Sigmoid colon (tissue), 7 donors: ENCODE measurements around the gene DGKI. TPM values are rescaled to one million over a fixed set of nuclear protein-coding genes. Genes with fewer than 3 reads are reported as not detected.
A peak's percentile ranks its signal among the peaks of the same experiment; 100 is the strongest.
"Not testable (repeated sequence)": the region's sequence is repeated elsewhere in the genome, so short reads cannot be mapped to it uniquely, and the experiment has no call there.

ENCODE experiments used
- DNase-seq: peaks from one replicate; pipeline ENCODE4 v3.0.0-alpha.2; 2019
- H3K27ac ChIP-seq, 4 donors: fragments of 200-600 bp; sonication (generic); one replicate each; pipeline ENCODE4 v1.5.1; 2016 to 2019; ENCODE audit warnings: mild to moderate bottlenecking in 1 of 4
- H3K27me3 ChIP-seq, 3 donors: fragments of 200-600 bp; sonication (generic); one replicate each; pipeline ENCODE4 v1.5.1; 2019; ENCODE audit warnings: mild to moderate bottlenecking in 1 of 3
- H3K36me3 ChIP-seq, 4 donors: fragments of 200-600 bp; sonication (generic); one replicate each; pipeline ENCODE4 v1.5.1; 2016 to 2019
- H3K4me1 ChIP-seq, 4 donors: fragments of 200-600 bp; sonication (generic); one replicate each; pipeline ENCODE4 v1.5.1; 2017 to 2019
- H3K4me3 ChIP-seq, 4 donors: fragments of 200-600 bp; sonication (generic); one replicate each; pipeline ENCODE4 v1.5.1; 2017 to 2019; ENCODE audit warnings: mild to moderate bottlenecking in 2 of 4, moderate library complexity in 1 of 4
- H3K9me3 ChIP-seq, 4 donors: fragments of 200-600 bp in 3 of 4; sonication (generic) in 3 of 4; one replicate each; pipeline versions ENCODE4 v1.5.1 to v1.6.1; 2013 to 2019
- CTCF ChIP-seq, 4 experiments: fragments of 450-650 bp in 3 of 4; fragments of 200-600 bp in 1 of 4; IDR thresholded peaks; one replicate each; pipeline ENCODE4 v1.5.1; 2016 to 2019; ENCODE audit warnings: antibody characterized with exemption in 4 of 4, mild to moderate bottlenecking in 3 of 4, moderate library complexity in 2 of 4
- EP300 ChIP-seq, 4 donors: sonication (generic); formaldehyde crosslinking; IDR thresholded peaks; one replicate each; pipeline ENCODE4 v1.6.1; 2017; ENCODE audit warnings: antibody characterized with exemption in 4 of 4
- POLR2A ChIP-seq, 2 donors: fragments of 450-650 bp; IDR thresholded peaks; one replicate each; pipeline ENCODE4 v1.6.1; 2016; ENCODE audit warnings: antibody characterized with exemption in 2 of 2, mild to moderate bottlenecking in 2 of 2, moderate library complexity in 2 of 2
- POLR2AphosphoS5 ChIP-seq, 4 donors: sonication (generic); formaldehyde crosslinking; IDR thresholded peaks; one replicate each; pipeline ENCODE4 v1.6.1; 2017; ENCODE audit warnings: antibody characterized with exemption in 4 of 4
- WGBS, 2 donors: extraction: QIAGEN DNeasy Blood & Tissue Kit; methylation state at CpG; one replicate each; pipeline ENCODE4 v1.1.7; 2013; 5-methylcytosine and 5-hydroxymethylcytosine counted together
- intact Hi-C: fragments of 100-400 bp; cut with DNase I; formaldehyde crosslinking; loops from one replicate; pipeline ENCODE4 v1.15.1; 2023
- polyA plus RNA-seq, 3 donors: library from polyadenylated mRNA; stranded (reverse); fragments of 200-250 nt; gene quantifications; one replicate each; pipeline ENCODE4 v1.2.3, GENCODE V29; 2013
- total RNA-seq, 4 donors: library from RNA; depleted of rRNA; stranded (reverse); fragments of >200 nt; gene quantifications; one replicate each; pipeline ENCODE4 v1.1.0, GENCODE V29; 2016
- donor health status: healthy with polysubstance abuse.
- donor health status: Bipolar disorder and iron deficiency.
- donor health status: healthy.

Gene DGKI
- total and polyA plus RNA-seq, 7 donors = 0.17 to 7.6 (median 1.0) TPM; not detected in 1

- Histone ChIP-seq H3K4me1 (peaks cover 0 to 20% (median 6%) of the 10 kb centered on the region in 4 donors), H3K9me3 (no peaks in the 10 kb centered on the region), H3K36me3 (no peaks in the 10 kb centered on the region), H3K27ac (no peak overlapping the region), H3K27me3 (no peaks in the 10 kb centered on the region), H3K4me3 (no peak overlapping the region)
- DNase-seq = no peak
- no peak for TF ChIP-seq POLR2A (IDR thresholded peaks at IDR 0.05)
- TF ChIP-seq EP300 (IDR thresholded peaks at IDR 0.05) = no peak
- TF ChIP-seq CTCF (IDR thresholded peaks at IDR 0.05) = no peak
- TF ChIP-seq POLR2AphosphoS5 (IDR thresholded peaks at IDR 0.05) = no peak
- intact Hi-C loops = loop anchor here (10.0 kb wide), 4 partner anchors 579 to 1649 kb away; no protein-coding TSS in a partner anchor
- WGBS, 2 donors = 58 to 69% methylated on average over 2 of the region's 2 CpGs
Measured at GRCh38 chr7:137453356-137453755, 393.4 kb downstream of the DGKI start.

- WGBS, 2 donors = 77 to 85% methylated on average over 4 of the region's 4 CpGs
- Histone ChIP-seq H3K36me3 (no peaks in the 10 kb centered on the region), H3K9me3 (no peaks in the 10 kb centered on the region), H3K27me3 (no peaks in the 10 kb centered on the region), H3K4me1 (peaks cover 0 to 7% (median 3%) of the 10 kb centered on the region in 4 donors), H3K4me3 (no peak overlapping the region), H3K27ac (no peak overlapping the region)
- intact Hi-C loops = no loop called here
- DNase-seq = no peak
- TF ChIP-seq POLR2AphosphoS5 (IDR thresholded peaks at IDR 0.05) = no peak
- no peak for TF ChIP-seq EP300 (IDR thresholded peaks at IDR 0.05)
- TF ChIP-seq CTCF (IDR thresholded peaks at IDR 0.05) = no peak
- TF ChIP-seq POLR2A (IDR thresholded peaks at IDR 0.05) = no peak
Measured at GRCh38 chr7:137449016-137449415, 397.8 kb downstream of the DGKI start.

GRCh38 chr7:137448572-137448971, 398.2 kb downstream of the DGKI start:
- H3K27ac ChIP-seq, H3K27me3 ChIP-seq, DNase-seq, H3K4me3 ChIP-seq, intact Hi-C loops, H3K4me1 ChIP-seq, H3K36me3 ChIP-seq, H3K9me3 ChIP-seq: not testable (repeated sequence)
- 96% methylated on average over 1 of the region's 1 CpG for WGBS, 2 donors

DNA sequence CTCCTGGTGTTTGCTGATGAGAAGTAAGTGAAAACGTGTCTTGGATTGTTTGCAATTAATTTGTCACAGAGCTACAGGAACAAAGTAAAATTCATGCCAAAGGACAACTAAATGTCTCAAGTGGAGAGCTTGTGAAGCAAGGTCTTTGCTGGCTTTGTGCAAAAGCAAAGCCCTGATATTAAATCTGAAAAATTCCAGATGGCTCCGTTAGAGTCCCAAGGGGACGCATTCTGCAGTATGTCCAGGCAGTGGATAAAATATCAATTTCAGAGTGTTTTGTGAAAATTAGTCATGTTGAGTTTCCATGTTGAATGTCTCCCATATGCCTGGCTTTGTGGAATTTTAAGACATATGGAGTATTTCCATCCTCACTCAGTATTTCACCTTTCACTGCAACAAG, 400.7 kb downstream of the DGKI start:
- H3K4me1 ChIP-seq = no peaks in the 10 kb centered on the region
- intact Hi-C loops = no loop called here
- H3K27me3 ChIP-seq = no peaks in the 10 kb centered on the region
- H3K36me3 ChIP-seq = no peaks in the 10 kb centered on the region
- no peak overlapping the region for H3K27ac ChIP-seq
- TF ChIP-seq CTCF (IDR thresholded peaks at IDR 0.05) (no peak), POLR2AphosphoS5 (IDR thresholded peaks at IDR 0.05) (peak in 2 of 4 donors; percentile 45 to 65), EP300 (IDR thresholded peaks at IDR 0.05) (no peak), POLR2A (IDR thresholded peaks at IDR 0.05) (no peak)
- H3K4me3 ChIP-seq = no peak overlapping the region
- H3K9me3 ChIP-seq = no peaks in the 10 kb centered on the region
- 73 to 79% methylated on average over 3 of the region's 3 CpGs for WGBS, 2 donors
- no peak for DNase-seq

GRCh38 chr7:137445268-137445667, 401.5 kb downstream of the DGKI start:
- no peaks in the 10 kb centered on the region for H3K36me3 ChIP-seq
- intact Hi-C loops = no loop called here
- no peaks in the 10 kb centered on the region for H3K9me3 ChIP-seq
- TF ChIP-seq CTCF (IDR thresholded peaks at IDR 0.05) (no peak), POLR2AphosphoS5 (IDR thresholded peaks at IDR 0.05) (no peak), POLR2A (IDR thresholded peaks at IDR 0.05) (no peak), EP300 (IDR thresholded peaks at IDR 0.05) (no peak)
- H3K27ac ChIP-seq = no peak overlapping the region
- H3K4me3 ChIP-seq = no peak overlapping the region
- DNase-seq = no peak
- no peaks in the 10 kb centered on the region for H3K27me3 ChIP-seq
- H3K4me1 ChIP-seq = no peaks in the 10 kb centered on the region
- 83 to 84% methylated on average over 1 of the region's 1 CpG for WGBS, 2 donors
